GM23338 (cell line): ENCODE measurements around the gene PDGFC. TPM values are rescaled to one million over a fixed set of nuclear protein-coding genes. Genes with fewer than 3 reads are reported as not detected.

Experiments
- ATAC-seq: fragments of 200-7000 bp; cut with Tn5 transposase; 3 replicates; pipeline ENCODE4 v1.9.1; 2020
- DNase-seq: peaks from one replicate; pipeline ENCODE4 v3.0.0-alpha.2; 2015; ENCODE audit warnings: low spot score
- H2AFZ ChIP-seq: fragments of 200-600 bp; sonication (generic); 2 replicates; pipeline ENCODE4 v1.8.0; 2016; ENCODE audit warnings: antibody characterized with exemption, mild to moderate bottlenecking, moderate library complexity
- H3F3A ChIP-seq: fragments of 200-600 bp; sonication (generic); replicated peaks from 2 replicates; pipeline ENCODE4 v1.8.0; 2017; ENCODE audit warnings: antibody characterized with exemption, mixed run types, low read depth
- H3K27ac ChIP-seq: fragments of 200-600 bp; sonication (generic); 2 replicates; pipeline ENCODE4 v1.6.1; 2016; ENCODE audit warnings: low read depth
- H3K27me3 ChIP-seq: fragments of 200-600 bp; sonication (generic); 2 replicates; pipeline ENCODE4 v1.8.0; 2016; ENCODE audit warnings: mild to moderate bottlenecking, mixed run types, moderate library complexity; ENCODE audit not compliant: insufficient read depth
- H3K36me3 ChIP-seq: fragments of 200-600 bp; sonication (generic); 2 replicates; pipeline ENCODE4 v1.8.0; 2016; ENCODE audit warnings: mild to moderate bottlenecking; ENCODE audit not compliant: insufficient read depth
- H3K4me1 ChIP-seq: fragments of 200-600 bp; sonication (generic); 2 replicates; pipeline ENCODE4 v1.8.0; 2016; ENCODE audit warnings: mild to moderate bottlenecking, moderate library complexity; ENCODE audit not compliant: insufficient read depth
- H3K4me2 ChIP-seq: fragments of 200-600 bp; sonication (generic); 2 replicates; pipeline ENCODE4 v1.7.1; 2017; ENCODE audit warnings: mixed run types
- H3K4me3 ChIP-seq: fragments of 200-600 bp; sonication (generic); 2 replicates; pipeline ENCODE4 v1.6.1; 2016; ENCODE audit warnings: mixed run types
- H3K79me2 ChIP-seq: fragments of 200-600 bp; sonication (generic); replicated peaks from 2 replicates; pipeline ENCODE4 v1.8.0; 2017; ENCODE audit warnings: mild to moderate bottlenecking; ENCODE audit not compliant: insufficient read depth
- H3K9me2 ChIP-seq: fragments of 200-600 bp; sonication (generic); 2 replicates; pipeline ENCODE4 v1.8.0; 2017; ENCODE audit not compliant: insufficient read depth
- H4K20me1 ChIP-seq: fragments of 200-600 bp; sonication (generic); replicated peaks from 2 replicates; pipeline ENCODE4 v1.8.0; 2017; ENCODE audit warnings: mild to moderate bottlenecking; ENCODE audit not compliant: insufficient read depth
- H3K27ac Mint-ChIP-seq: 2 replicates; pipeline ENCODE4 v1.8.0; 2020; ENCODE audit warnings: inconsistent platforms, mild to moderate bottlenecking, moderate library complexity, mixed read lengths
- H3K27me3 Mint-ChIP-seq: 3 replicates; pipeline ENCODE4 v1.8.0; 2022; ENCODE audit warnings: low read depth, mild to moderate bottlenecking, moderate library complexity, mixed read lengths, inconsistent platforms; ENCODE audit not compliant: insufficient read depth, poor library complexity
- H3K36me3 Mint-ChIP-seq: 3 replicates; pipeline ENCODE4 v1.8.0; 2021; ENCODE audit warnings: low read depth, mild to moderate bottlenecking, inconsistent platforms, moderate library complexity, mixed read lengths
- H3K4me1 Mint-ChIP-seq: 3 replicates; pipeline ENCODE4 v1.8.0; 2020; ENCODE audit warnings: mild to moderate bottlenecking, inconsistent platforms, mixed read lengths
- H3K4me3 Mint-ChIP-seq: 3 replicates; pipeline ENCODE4 v1.8.0; 2021; ENCODE audit warnings: moderate library complexity, mild to moderate bottlenecking, inconsistent platforms, mixed read lengths
- H3K9me3 Mint-ChIP-seq: 3 replicates; pipeline ENCODE4 v1.8.0; 2020; ENCODE audit warnings: moderate library complexity, mild to moderate bottlenecking, inconsistent platforms, mixed read lengths
- CTCF ChIP-seq, 2 experiments: fragments of 200-600 bp in 1 of 2; sonication (generic) in 1 of 2; conservative IDR thresholded peaks; 2 replicates each; pipeline versions ENCODE4 v1.5.1 to v1.6.1; 2016 to 2017; ENCODE audit warnings: antibody characterized with exemption in 2 of 2, low read depth in 2 of 2, mild to moderate bottlenecking in 2 of 2, moderate library complexity in 1 of 2
- ETS1 ChIP-seq: IDR thresholded peaks from 2 replicates; pipeline ENCODE4 v1.6.1; 2016; ENCODE audit warnings: antibody characterized with exemption
- EZH2 ChIP-seq: fragments of 200-600 bp; sonication (generic); IDR thresholded peaks from one replicate; pipeline ENCODE4 v1.8.0; 2017; ENCODE audit warnings: antibody characterized with exemption, mild to moderate bottlenecking, low read depth; ENCODE audit not compliant: unreplicated experiment
- EZH2phosphoT487 ChIP-seq: fragments of 200-600 bp; sonication (generic); IDR thresholded peaks from one replicate; pipeline ENCODE4 v1.8.1; 2018; ENCODE audit warnings: antibody characterized with exemption; ENCODE audit not compliant: unreplicated experiment
- POLR2AphosphoS5 ChIP-seq: IDR thresholded peaks from 2 replicates; pipeline ENCODE4 v1.6.1; 2016; ENCODE audit warnings: antibody characterized with exemption, low read depth
- REST ChIP-seq: IDR thresholded peaks from one replicate; pipeline ENCODE4 v1.6.1; 2018; ENCODE audit warnings: antibody characterized with exemption; ENCODE audit not compliant: unreplicated experiment
- STAT1 ChIP-seq: IDR thresholded peaks from one replicate; pipeline ENCODE4 v1.6.1; 2016; ENCODE audit warnings: antibody characterized with exemption; ENCODE audit not compliant: unreplicated experiment
- ZNF114 ChIP-seq: fragments of 250-450 bp; sonication (Bioruptor Pico); IDR thresholded peaks from 2 replicates; pipeline ENCODE4 v1.5.0; 2020; ENCODE audit warnings: mild to moderate bottlenecking, moderate library complexity
- ZNF331 ChIP-seq: fragments of 250-450 bp; sonication (Bioruptor Pico); IDR thresholded peaks from 2 replicates; pipeline ENCODE4 v1.5.0; 2020; ENCODE audit warnings: low read depth, mild to moderate bottlenecking, moderate library complexity
- polyA plus RNA-seq: library from polyadenylated mRNA; unstranded; fragments of >200 nt; fragmentation: Nextera tagmentation; extraction: Ambion mirVana; gene quantifications from 2 replicates; pipeline ENCODE4 v1.2.1, GENCODE V29; 2016
- total RNA-seq: library from RNA; depleted of rRNA; stranded (reverse); fragments of >200 nt; shearing (Covaris generic); gene quantifications from 2 replicates; pipeline ENCODE4 v1.2.3, GENCODE V29; 2014
- TF ChIP-seq, protein P1 (sequence below): fragments of 250-450 bp; sonication (Bioruptor Pico); IDR thresholded peaks from 2 replicates; pipeline ENCODE4 v1.5.0; 2020; ENCODE audit warnings: mild to moderate bottlenecking, moderate library complexity

Gene PDGFC
- total and polyA plus RNA-seq, 2 experiments from 2014 or later: 1.3 to 3.4 TPM

DNA sequence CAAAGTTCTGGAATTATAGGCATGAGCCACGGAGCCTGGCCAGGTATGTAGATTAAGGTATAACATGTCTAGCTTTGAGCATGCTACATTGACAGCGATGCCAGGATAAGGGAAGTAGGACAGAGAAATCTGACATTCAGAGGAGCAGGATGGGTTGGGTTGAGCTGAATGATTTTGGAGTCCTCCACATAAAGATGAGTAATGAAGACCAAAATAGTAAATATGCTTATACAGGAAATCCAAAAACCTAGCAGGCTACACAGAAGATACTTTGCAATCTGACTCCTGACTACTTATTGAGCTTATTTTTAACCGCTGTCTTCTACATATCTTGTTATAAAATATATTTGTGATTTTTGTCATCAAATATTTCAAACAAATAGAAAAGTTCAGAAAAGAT is 69.7 kb downstream of the PDGFC start (continued):
- TF ChIP-seq, protein P1, sequence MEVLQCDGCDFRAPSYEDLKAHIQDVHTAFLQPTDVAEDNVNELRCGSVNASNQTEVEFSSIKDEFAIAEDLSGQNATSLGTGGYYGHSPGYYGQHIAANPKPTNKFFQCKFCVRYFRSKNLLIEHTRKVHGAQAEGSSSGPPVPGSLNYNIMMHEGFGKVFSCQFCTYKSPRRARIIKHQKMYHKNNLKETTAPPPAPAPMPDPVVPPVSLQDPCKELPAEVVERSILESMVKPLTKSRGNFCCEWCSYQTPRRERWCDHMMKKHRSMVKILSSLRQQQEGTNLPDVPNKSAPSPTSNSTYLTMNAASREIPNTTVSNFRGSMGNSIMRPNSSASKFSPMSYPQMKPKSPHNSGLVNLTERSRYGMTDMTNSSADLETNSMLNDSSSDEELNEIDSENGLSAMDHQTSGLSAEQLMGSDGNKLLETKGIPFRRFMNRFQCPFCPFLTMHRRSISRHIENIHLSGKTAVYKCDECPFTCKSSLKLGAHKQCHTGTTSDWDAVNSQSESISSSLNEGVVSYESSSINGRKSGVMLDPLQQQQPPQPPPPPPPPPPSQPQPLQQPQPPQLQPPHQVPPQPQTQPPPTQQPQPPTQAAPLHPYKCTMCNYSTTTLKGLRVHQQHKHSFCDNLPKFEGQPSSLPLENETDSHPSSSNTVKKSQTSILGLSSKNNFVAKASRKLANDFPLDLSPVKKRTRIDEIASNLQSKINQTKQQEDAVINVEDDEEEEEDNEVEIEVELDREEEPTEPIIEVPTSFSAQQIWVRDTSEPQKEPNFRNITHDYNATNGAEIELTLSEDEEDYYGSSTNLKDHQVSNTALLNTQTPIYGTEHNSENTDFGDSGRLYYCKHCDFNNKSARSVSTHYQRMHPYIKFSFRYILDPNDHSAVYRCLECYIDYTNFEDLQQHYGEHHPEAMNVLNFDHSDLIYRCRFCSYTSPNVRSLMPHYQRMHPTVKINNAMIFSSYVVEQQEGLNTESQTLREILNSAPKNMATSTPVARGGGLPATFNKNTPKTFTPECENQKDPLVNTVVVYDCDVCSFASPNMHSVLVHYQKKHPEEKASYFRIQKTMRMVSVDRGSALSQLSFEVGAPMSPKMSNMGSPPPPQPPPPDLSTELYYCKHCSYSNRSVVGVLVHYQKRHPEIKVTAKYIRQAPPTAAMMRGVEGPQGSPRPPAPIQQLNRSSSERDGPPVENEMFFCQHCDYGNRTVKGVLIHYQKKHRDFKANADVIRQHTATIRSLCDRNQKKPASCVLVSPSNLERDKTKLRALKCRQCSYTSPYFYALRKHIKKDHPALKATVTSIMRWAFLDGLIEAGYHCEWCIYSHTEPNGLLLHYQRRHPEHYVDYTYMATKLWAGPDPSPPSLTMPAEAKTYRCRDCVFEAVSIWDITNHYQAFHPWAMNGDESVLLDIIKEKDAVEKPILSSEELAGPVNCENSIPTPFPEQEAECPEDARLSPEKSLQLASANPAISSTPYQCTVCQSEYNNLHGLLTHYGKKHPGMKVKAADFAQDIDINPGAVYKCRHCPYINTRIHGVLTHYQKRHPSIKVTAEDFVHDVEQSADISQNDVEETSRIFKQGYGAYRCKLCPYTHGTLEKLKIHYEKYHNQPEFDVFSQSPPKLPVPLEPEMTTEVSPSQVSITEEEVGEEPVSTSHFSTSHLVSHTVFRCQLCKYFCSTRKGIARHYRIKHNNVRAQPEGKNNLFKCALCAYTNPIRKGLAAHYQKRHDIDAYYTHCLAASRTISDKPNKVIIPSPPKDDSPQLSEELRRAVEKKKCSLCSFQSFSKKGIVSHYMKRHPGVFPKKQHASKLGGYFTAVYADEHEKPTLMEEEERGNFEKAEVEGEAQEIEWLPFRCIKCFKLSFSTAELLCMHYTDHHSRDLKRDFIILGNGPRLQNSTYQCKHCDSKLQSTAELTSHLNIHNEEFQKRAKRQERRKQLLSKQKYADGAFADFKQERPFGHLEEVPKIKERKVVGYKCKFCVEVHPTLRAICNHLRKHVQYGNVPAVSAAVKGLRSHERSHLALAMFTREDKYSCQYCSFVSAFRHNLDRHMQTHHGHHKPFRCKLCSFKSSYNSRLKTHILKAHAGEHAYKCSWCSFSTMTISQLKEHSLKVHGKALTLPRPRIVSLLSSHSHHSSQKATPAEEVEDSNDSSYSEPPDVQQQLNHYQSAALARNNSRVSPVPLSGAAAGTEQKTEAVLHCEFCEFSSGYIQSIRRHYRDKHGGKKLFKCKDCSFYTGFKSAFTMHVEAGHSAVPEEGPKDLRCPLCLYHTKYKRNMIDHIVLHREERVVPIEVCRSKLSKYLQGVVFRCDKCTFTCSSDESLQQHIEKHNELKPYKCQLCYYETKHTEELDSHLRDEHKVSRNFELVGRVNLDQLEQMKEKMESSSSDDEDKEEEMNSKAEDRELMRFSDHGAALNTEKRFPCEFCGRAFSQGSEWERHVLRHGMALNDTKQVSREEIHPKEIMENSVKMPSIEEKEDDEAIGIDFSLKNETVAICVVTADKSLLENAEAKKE (CRISPR knock-in tag): no peak
- TF ChIP-seq ETS1: no peak
- no peak for TF ChIP-seq STAT1
- no peak for TF ChIP-seq EZH2phosphoT487
- TF ChIP-seq POLR2AphosphoS5: no peak

- Histone ChIP-seq H4K20me1 (no peaks in the 10 kb centered on the region), H3K79me2 (no peaks in the 10 kb centered on the region)
- ATAC-seq: no peak
- TF ChIP-seq ETS1: no peak
- no peak for TF ChIP-seq EZH2
- TF ChIP-seq ZNF114 (CRISPR knock-in tag): no peak
- TF ChIP-seq REST: no peak
- TF ChIP-seq CTCF (conservative IDR thresholded peaks at IDR 0.05; ENCODE audit: low read depth in 2 of 2): no peak
- no peak for TF ChIP-seq ZNF331 (CRISPR knock-in tag)
These were observed 73.1 kb downstream of the PDGFC start for GRCh38 chr4:156898373-156899117.

More at GRCh38 chr4:156898373-156899117, 73.1 kb downstream of the PDGFC start:
- Histone ChIP-seq H3K4me3 (no peak overlapping the region), H3K9me2 (no peaks in the 10 kb centered on the region), H3K27me3 (no peaks in the 10 kb centered on the region), H3F3A (no peaks in the 10 kb centered on the region), H2AFZ (no peak overlapping the region), H3K4me2 (no peak overlapping the region), H3K27ac (no peak overlapping the region), H3K4me1 (no peaks in the 10 kb centered on the region), H3K36me3 (no peaks in the 10 kb centered on the region)
- H3K9me3 Mint-ChIP-seq: no peaks in the 10 kb centered on the region
- H3K36me3 Mint-ChIP-seq: no peaks in the 10 kb centered on the region
- H3K27ac Mint-ChIP-seq: no peak overlapping the region
- DNase-seq: no peak
- no peak overlapping the region for H3K4me3 Mint-ChIP-seq
- H3K4me1 Mint-ChIP-seq: peaks cover 9% of the 10 kb centered on the region; the same call in 2 of the 3 replicates
- H3K27me3 Mint-ChIP-seq: peaks cover 1% of the 10 kb centered on the region
